Sigmoid colon (tissue), 7 donors: ENCODE measurements around the gene SGO2. TPM values are rescaled to one million over a fixed set of nuclear protein-coding genes. Genes with fewer than 3 reads are reported as not detected.

ENCODE experiments used
- DNase-seq: peaks from one replicate; pipeline ENCODE4 v3.0.0-alpha.2; 2019
- H3K27ac ChIP-seq, 4 donors: fragments of 200-600 bp; sonication (generic); one replicate each; pipeline ENCODE4 v1.5.1; 2016 to 2019; ENCODE audit warnings: mild to moderate bottlenecking in 1 of 4
- H3K27me3 ChIP-seq, 3 donors: fragments of 200-600 bp; sonication (generic); one replicate each; pipeline ENCODE4 v1.5.1; 2019; ENCODE audit warnings: mild to moderate bottlenecking in 1 of 3
- H3K36me3 ChIP-seq, 4 donors: fragments of 200-600 bp; sonication (generic); one replicate each; pipeline ENCODE4 v1.5.1; 2016 to 2019
- H3K4me1 ChIP-seq, 4 donors: fragments of 200-600 bp; sonication (generic); one replicate each; pipeline ENCODE4 v1.5.1; 2017 to 2019
- H3K4me3 ChIP-seq, 4 donors: fragments of 200-600 bp; sonication (generic); one replicate each; pipeline ENCODE4 v1.5.1; 2017 to 2019; ENCODE audit warnings: mild to moderate bottlenecking in 2 of 4, moderate library complexity in 1 of 4
- H3K9me3 ChIP-seq, 4 donors: fragments of 200-600 bp in 3 of 4; sonication (generic) in 3 of 4; one replicate each; pipeline versions ENCODE4 v1.5.1 to v1.6.1; 2013 to 2019
- CTCF ChIP-seq, 4 experiments: fragments of 450-650 bp in 3 of 4; fragments of 200-600 bp in 1 of 4; IDR thresholded peaks; one replicate each; pipeline ENCODE4 v1.5.1; 2016 to 2019; ENCODE audit warnings: antibody characterized with exemption in 4 of 4, mild to moderate bottlenecking in 3 of 4, moderate library complexity in 2 of 4
- EP300 ChIP-seq, 4 donors: sonication (generic); formaldehyde crosslinking; IDR thresholded peaks; one replicate each; pipeline ENCODE4 v1.6.1; 2017; ENCODE audit warnings: antibody characterized with exemption in 4 of 4
- POLR2A ChIP-seq, 2 donors: fragments of 450-650 bp; IDR thresholded peaks; one replicate each; pipeline ENCODE4 v1.6.1; 2016; ENCODE audit warnings: antibody characterized with exemption in 2 of 2, mild to moderate bottlenecking in 2 of 2, moderate library complexity in 2 of 2
- POLR2AphosphoS5 ChIP-seq, 4 donors: sonication (generic); formaldehyde crosslinking; IDR thresholded peaks; one replicate each; pipeline ENCODE4 v1.6.1; 2017; ENCODE audit warnings: antibody characterized with exemption in 4 of 4
- WGBS, 2 donors: extraction: QIAGEN DNeasy Blood & Tissue Kit; methylation state at CpG; one replicate each; pipeline ENCODE4 v1.1.7; 2013; 5-methylcytosine and 5-hydroxymethylcytosine counted together
- intact Hi-C: fragments of 100-400 bp; cut with DNase I; formaldehyde crosslinking; loops from one replicate; pipeline ENCODE4 v1.15.1; 2023
- polyA plus RNA-seq, 3 donors: library from polyadenylated mRNA; stranded (reverse); fragments of 200-250 nt; gene quantifications; one replicate each; pipeline ENCODE4 v1.2.3, GENCODE V29; 2013
- total RNA-seq, 4 donors: library from RNA; depleted of rRNA; stranded (reverse); fragments of >200 nt; gene quantifications; one replicate each; pipeline ENCODE4 v1.1.0, GENCODE V29; 2016
- donor health status: healthy with polysubstance abuse.
- donor health status: Bipolar disorder and iron deficiency.
- donor health status: healthy.

SGO2 gene
- total and polyA plus RNA-seq, 7 donors, result 0.60 to 5.0 (median 2.2) TPM

DNA sequence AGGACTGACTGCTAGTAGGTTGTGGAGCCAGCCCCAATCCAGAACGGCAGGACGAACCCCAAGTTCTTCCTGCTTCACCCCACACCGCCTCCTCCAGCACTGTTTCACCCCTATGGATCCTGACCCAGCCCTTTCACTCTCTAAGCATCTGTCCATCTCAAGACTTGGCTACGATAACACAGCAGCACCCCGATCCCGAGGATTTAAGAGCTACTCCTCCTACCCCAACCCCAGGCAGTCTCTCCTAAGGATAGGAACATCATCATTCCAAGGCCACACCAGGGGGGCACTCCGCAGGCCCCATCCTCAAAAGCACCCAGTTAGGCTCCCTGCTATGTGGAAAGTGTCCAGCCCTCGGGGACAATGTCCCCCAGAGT lies 16.8 kb upstream of the SGO2 start:
- TF ChIP-seq POLR2A (IDR thresholded peaks at IDR 0.05) (no peak), CTCF (IDR thresholded peaks at IDR 0.05) (no peak), POLR2AphosphoS5 (IDR thresholded peaks at IDR 0.05) (no peak), EP300 (IDR thresholded peaks at IDR 0.05) (no peak)
- H3K9me3 ChIP-seq, result no peaks in the 10 kb centered on the region
- peak overlapping the region; percentile 80 to 87 (median 83) for H3K27ac ChIP-seq
- no peak for DNase-seq
- peaks cover 0 to 15% (median 8%) of the 10 kb centered on the region in 4 donors for H3K4me1 ChIP-seq
- peaks cover 0 to 18% (median 5%) of the 10 kb centered on the region in 4 donors for H3K36me3 ChIP-seq
- H3K4me3 ChIP-seq, result peak overlapping the region; percentile 64 to 88 (median 66)
- intact Hi-C loops, result no loop called here
- no peaks in the 10 kb centered on the region for H3K27me3 ChIP-seq
- WGBS, 2 donors, result 13 to 32% methylated on average over 8 of the region's 8 CpGs

- Histone ChIP-seq H3K27me3 (no peaks in the 10 kb centered on the region), H3K27ac (peak within 1 kb of the TSS; percentile 80 to 87 (median 83)), H3K4me3 (peak within 1 kb of the TSS; percentile 64 to 88 (median 66)), H3K36me3 (peaks cover 0 to 12% (median 5%) of the 10 kb centered on the region in 4 donors), H3K4me1 (peaks cover 0 to 15% (median 8%) of the 10 kb centered on the region in 4 donors), H3K9me3 (no peaks in the 10 kb centered on the region)
- WGBS, 2 donors, result 0 to 1% methylated on average over 78 of the region's 78 CpGs
- peak; percentile 94 for DNase-seq
- intact Hi-C loops, result no loop called here
- TF ChIP-seq POLR2AphosphoS5 (IDR thresholded peaks at IDR 0.05) (peak; percentile 83 to 94 (median 88)), CTCF (IDR thresholded peaks at IDR 0.05) (peak; percentile 43 to 82 (median 56)), EP300 (IDR thresholded peaks at IDR 0.05) (no peak), POLR2A (IDR thresholded peaks at IDR 0.05) (peak in 1 of 2 donors; percentile 22)
Observed at GRCh38 chr2:200509612-200510433, 16.2 kb upstream of the SGO2 start, which contains the start of gene KCTD18. Gene KCTD18, minus strand, starts transcription at chr2:200510068. Its CDS starts 3,052 bp downstream, at chr2:200507016.

GRCh38 chr2:200515155-200515554 lies 10.9 kb upstream of the SGO2 start:
- no peak for DNase-seq
- Histone ChIP-seq H3K4me1 (peaks cover 0 to 4% (median 0%) of the 10 kb centered on the region in 4 donors), H3K27ac (no peak overlapping the region), H3K4me3 (no peak overlapping the region), H3K27me3 (no peaks in the 10 kb centered on the region), H3K36me3 (no peaks in the 10 kb centered on the region), H3K9me3 (no peaks in the 10 kb centered on the region)
- 8 to 25% methylated on average over 1 of the region's 1 CpG for WGBS, 2 donors
- TF ChIP-seq POLR2AphosphoS5 (IDR thresholded peaks at IDR 0.05), result no peak
- no peak for TF ChIP-seq POLR2A (IDR thresholded peaks at IDR 0.05)
- TF ChIP-seq EP300 (IDR thresholded peaks at IDR 0.05), result no peak
- no peak for TF ChIP-seq CTCF (IDR thresholded peaks at IDR 0.05)
- intact Hi-C loops, result no loop called here

GRCh38 chr2:200523158-200523557 lies 2.8 kb upstream of the SGO2 start:
- H3K27ac ChIP-seq, result no peak overlapping the region
- intact Hi-C loops, result no loop called here
- no peak for DNase-seq
- no peak overlapping the region for H3K4me3 ChIP-seq
- 57 to 79% methylated on average over 3 of the region's 3 CpGs for WGBS, 2 donors
- TF ChIP-seq POLR2A (IDR thresholded peaks at IDR 0.05), result no peak
- TF ChIP-seq POLR2AphosphoS5 (IDR thresholded peaks at IDR 0.05), result no peak
- no peak for TF ChIP-seq EP300 (IDR thresholded peaks at IDR 0.05)
- TF ChIP-seq CTCF (IDR thresholded peaks at IDR 0.05), result no peak
- no peaks in the 10 kb centered on the region for H3K36me3 ChIP-seq
- no peaks in the 10 kb centered on the region for H3K27me3 ChIP-seq
- H3K9me3 ChIP-seq, result no peaks in the 10 kb centered on the region
- H3K4me1 ChIP-seq, result peaks cover 0 to 14% (median 9%) of the 10 kb centered on the region in 4 donors
